ENCODE measurements around the gene CENPP. TPM values are rescaled to one million over a fixed set of nuclear protein-coding genes. Genes with fewer than 3 reads are reported as not detected.
"Not testable (repeated sequence)": the region's sequence is repeated elsewhere in the genome, so short reads cannot be mapped to it uniquely, and the experiment has no call there.

CENPP gene
- total RNA-seq, 1 experiment from 2014 or later = 10.3 TPM

- no peaks in the 10 kb centered on the region for H3K36me3 ChIP-seq (replicated peaks; ENCODE audit: control insufficient read depth, insufficient read depth, low read length)
- H3K4me3 ChIP-seq (ENCODE audit: insufficient read depth, low read depth, low read length) = no peak overlapping the region
- H3K27me3 ChIP-seq (ENCODE audit: control insufficient read depth, insufficient read depth, low read length) = no peaks in the 10 kb centered on the region
- DNase-seq = no peak
Observed at GRCh38 chr9:92592946-92593861, 267.5 kb downstream of the CENPP start.

DNA sequence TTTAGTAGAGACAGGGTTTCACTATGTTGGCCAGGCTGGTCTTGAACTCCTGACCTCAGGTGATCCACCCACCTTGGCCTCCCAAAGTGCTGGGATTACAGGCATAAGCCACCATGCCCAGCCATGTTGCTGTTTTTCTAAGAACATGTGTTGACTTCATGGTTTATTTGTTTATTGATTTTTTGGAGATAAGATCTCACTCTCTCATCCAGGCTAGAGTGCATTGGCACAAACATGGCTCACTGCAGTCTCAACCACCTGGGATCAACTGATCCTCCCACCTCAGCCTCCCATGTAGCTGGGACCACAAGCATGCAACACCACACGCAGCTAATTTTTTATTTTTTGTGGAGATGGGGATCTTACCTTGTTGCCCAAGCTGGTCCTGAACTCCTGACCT lies 269.3 kb downstream of the CENPP start:
- not testable (repeated sequence) for H3K27me3 ChIP-seq (ENCODE audit: control insufficient read depth, insufficient read depth, low read length)

DNA sequence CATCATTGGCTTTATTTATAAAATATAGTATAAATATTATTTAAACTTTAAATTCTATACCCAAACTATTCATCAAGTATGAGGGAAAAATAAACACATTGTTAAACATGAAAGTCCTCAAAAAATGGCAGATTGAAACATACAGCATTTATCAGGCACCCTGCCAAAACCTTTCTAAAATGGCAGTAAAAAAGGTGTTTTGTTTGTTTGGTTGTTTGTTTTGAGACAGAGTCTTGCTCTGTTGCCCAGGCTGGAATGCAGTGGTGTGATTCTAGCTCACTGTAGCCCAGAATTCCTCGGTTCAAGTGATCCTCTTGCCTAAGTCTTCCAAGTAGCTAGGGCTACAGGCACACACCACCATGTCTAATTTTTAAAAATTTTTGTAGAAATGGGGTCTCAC lies 270.2 kb downstream of the CENPP start:
- no peak for DNase-seq
- no peaks in the 10 kb centered on the region for H3K36me3 ChIP-seq (replicated peaks; ENCODE audit: control insufficient read depth, insufficient read depth, low read length)
- H3K27me3 ChIP-seq (ENCODE audit: control insufficient read depth, insufficient read depth, low read length) = no peaks in the 10 kb centered on the region
- no peak overlapping the region for H3K4me3 ChIP-seq (ENCODE audit: insufficient read depth, low read depth, low read length)

More for the DNA sequence above, 269.3 kb downstream of the CENPP start:
- not testable (repeated sequence) for H3K36me3 ChIP-seq (replicated peaks; ENCODE audit: control insufficient read depth, insufficient read depth, low read length); DNase-seq; H3K4me3 ChIP-seq (ENCODE audit: insufficient read depth, low read depth, low read length)

DNA sequence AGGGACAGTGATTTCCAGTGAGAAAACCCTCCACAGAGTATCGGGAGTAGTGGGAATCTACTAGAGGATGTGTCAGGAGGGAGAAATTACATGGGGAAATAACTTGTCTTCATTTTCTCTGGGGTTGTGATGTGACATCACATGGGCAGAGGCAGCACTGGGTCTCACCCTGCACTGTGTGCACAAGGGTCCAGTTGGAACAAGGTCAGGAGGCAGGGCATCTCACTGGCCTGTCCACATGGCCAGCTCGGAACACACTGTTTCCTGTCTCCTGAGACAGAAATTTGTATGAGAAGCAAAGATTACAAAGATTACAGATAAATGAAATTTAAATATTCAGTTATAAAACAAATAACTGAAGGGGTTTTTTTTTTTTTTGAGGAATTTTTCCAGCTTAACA lies 272.6 kb downstream of the CENPP start:
- DNase-seq = no peak
- no peak overlapping the region for H3K4me3 ChIP-seq (ENCODE audit: insufficient read depth, low read depth, low read length)
- H3K27me3 ChIP-seq (ENCODE audit: control insufficient read depth, insufficient read depth, low read length) = no peaks in the 10 kb centered on the region
- no peaks in the 10 kb centered on the region for H3K36me3 ChIP-seq (replicated peaks; ENCODE audit: control insufficient read depth, insufficient read depth, low read length)

DNA sequence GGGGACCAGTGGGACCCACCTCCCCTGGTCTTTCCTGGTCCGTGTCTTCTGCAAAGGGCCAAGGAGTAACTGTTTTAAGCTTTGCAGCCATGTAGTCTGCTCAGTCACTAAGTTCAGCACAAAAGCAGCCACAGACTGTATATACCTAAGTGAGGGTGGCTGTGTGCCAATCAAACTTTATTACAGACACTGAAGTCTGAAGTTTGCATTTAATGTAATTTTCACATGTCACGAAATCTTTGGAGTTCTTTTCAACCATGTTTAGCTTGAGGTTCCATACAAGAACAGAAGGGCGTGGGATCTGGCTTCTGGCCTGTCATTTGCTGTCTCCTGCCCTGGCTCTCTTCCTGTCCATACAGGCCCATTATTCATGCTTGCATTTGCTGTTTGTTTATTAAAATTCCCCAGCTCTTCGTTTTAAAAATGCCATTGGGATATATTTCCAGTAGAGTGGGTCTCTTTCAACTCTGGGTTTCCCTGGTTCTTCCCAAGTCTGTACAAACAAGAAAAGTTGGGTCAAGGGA lies 274.2 kb downstream of the CENPP start:
- no peaks in the 10 kb centered on the region for H3K36me3 ChIP-seq (replicated peaks; ENCODE audit: control insufficient read depth, insufficient read depth, low read length)
- no peak overlapping the region for H3K4me3 ChIP-seq (ENCODE audit: insufficient read depth, low read depth, low read length)
- H3K27me3 ChIP-seq (ENCODE audit: control insufficient read depth, insufficient read depth, low read length) = no peaks in the 10 kb centered on the region
- DNase-seq = no peak

DNA sequence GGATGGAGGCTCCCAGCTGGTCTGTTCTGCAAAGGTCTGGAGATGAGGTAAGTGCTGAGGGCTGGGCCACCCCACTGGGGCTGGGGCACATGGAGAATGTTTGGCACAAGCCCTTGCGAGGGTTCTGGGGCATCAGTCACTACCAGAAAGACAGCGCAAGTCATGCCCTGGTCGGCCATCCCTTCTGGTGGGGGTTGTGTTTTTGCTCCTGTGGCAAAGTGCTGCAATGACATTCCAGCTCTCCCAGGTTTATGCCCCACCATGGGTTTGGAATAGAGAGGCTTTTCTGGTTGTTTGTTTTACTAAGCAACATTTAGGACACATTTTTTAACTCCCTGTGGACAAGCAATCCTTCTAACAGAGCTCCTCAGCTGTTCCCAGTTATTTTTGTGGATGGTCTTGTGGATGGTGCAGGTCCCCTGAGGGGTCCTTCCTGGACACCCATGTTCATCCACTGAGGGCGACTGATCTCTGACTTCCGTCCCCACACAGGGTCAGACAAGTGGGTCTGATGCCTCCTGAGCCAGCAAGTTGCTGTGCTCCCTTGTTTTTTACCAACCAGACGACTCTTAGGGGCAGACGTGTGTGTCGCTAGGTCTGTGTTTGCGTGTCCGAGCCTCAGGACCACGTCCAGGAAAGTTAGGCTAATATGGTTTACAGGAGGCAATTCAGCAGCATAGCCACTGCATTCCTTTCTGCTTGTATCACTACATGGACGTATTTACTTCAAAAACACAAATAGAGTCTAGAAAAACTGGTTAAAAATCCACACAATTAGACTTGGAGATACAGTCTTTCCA lies 274.9 kb downstream of the CENPP start:
- DNase-seq = no peak
- Histone ChIP-seq H3K36me3 (replicated peaks; ENCODE audit: control insufficient read depth, insufficient read depth, low read length) (no peaks in the 10 kb centered on the region), H3K4me3 (ENCODE audit: insufficient read depth, low read depth, low read length) (no peak overlapping the region), H3K27me3 (ENCODE audit: control insufficient read depth, insufficient read depth, low read length) (no peaks in the 10 kb centered on the region)

DNA sequence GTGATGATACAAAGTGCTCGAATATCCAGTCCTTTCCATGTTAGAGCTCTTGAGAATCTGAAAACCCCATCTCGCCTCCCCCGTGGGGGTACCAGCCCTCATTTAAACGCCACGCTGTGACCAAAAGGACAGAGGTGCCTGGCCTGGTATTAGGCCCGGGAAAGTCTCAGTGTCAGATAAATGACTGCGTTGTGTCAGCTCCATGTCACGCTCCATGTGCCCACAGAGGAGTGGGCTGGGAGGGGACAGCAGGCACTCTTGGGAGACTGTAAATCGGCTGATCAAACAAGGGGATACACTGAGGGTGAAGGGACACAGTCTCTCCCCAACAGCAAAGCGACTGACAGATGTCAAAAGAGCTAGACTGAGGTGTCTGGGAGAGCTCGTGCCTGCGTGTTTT lies 275.7 kb downstream of the CENPP start:
- no peaks in the 10 kb centered on the region for H3K36me3 ChIP-seq (replicated peaks; ENCODE audit: control insufficient read depth, insufficient read depth, low read length)
- no peaks in the 10 kb centered on the region for H3K27me3 ChIP-seq (ENCODE audit: control insufficient read depth, insufficient read depth, low read length)
- H3K4me3 ChIP-seq (ENCODE audit: insufficient read depth, low read depth, low read length) = no peak overlapping the region
- no peak for DNase-seq

DNA sequence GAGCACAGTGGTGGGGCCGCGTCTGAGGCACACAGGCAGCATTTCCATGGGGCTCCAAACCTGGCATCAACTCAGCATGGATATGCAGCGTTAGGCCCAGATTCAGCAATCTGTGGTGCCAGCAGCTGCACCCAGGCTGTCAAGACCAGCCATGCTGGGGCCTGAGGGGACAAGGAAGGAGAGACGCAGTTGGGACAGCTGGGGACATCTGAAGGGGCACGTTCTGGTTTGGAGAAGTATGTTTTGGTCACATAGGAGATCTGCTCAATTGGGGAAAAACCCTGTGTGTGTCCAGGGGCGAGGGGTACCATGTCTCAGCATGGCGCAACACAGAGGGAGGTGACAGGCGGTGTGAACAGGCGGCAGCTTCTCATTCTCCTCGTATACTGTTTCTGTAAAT lies 276.7 kb downstream of the CENPP start:
- no peak for DNase-seq
- H3K36me3 ChIP-seq (replicated peaks; ENCODE audit: control insufficient read depth, insufficient read depth, low read length) = no peaks in the 10 kb centered on the region
- H3K4me3 ChIP-seq (ENCODE audit: insufficient read depth, low read depth, low read length) = no peak overlapping the region
- H3K27me3 ChIP-seq (ENCODE audit: control insufficient read depth, insufficient read depth, low read length) = no peaks in the 10 kb centered on the region

DNA sequence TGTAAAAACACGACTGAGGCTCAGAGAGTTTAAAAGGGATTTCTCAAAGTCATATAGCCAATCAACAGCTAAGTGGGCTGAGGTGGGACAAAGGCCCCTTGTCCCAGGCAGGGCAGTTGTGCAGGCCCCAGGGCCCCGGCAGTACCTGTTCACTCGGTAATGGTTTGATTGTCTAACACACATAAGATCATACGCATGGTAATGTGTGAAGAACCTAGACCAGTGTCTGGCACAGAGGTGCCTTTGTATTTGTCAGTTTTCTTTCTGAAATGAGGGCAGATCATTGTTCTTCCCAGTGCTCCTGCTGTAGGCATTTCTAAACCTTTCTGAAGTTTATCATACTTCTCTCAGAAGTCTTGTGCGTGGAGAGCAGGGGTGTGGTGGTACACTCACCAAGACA lies 277.3 kb downstream of the CENPP start:
- Histone ChIP-seq H3K36me3 (replicated peaks; ENCODE audit: control insufficient read depth, insufficient read depth, low read length) (no peaks in the 10 kb centered on the region), H3K27me3 (ENCODE audit: control insufficient read depth, insufficient read depth, low read length) (no peaks in the 10 kb centered on the region), H3K4me3 (ENCODE audit: insufficient read depth, low read depth, low read length) (no peak overlapping the region)
- DNase-seq = no peak

DNA sequence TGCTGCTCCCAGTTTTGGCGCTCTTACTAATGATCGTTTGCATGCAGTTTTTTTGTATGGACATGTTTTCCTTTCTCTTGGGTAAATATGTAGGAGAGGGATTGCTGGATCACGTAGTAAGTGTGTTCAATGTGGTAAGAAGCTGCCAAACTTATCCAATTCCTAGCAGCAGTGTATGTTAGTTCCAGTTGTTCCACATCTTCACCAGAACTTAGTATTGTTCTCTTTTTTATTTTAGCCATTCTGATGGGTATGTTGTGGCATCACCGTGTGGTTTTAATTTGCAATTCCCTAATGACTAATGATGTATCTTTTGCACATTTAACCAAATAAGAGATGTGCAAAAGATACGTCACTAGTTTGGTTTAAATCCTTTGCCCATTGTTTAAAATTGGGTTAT lies 278.2 kb downstream of the CENPP start:
- Histone ChIP-seq H3K27me3 (ENCODE audit: control insufficient read depth, insufficient read depth, low read length) (no peaks in the 10 kb centered on the region), H3K4me3 (ENCODE audit: insufficient read depth, low read depth, low read length) (no peak overlapping the region), H3K36me3 (replicated peaks; ENCODE audit: control insufficient read depth, insufficient read depth, low read length) (no peaks in the 10 kb centered on the region)
- DNase-seq = no peak

DNA sequence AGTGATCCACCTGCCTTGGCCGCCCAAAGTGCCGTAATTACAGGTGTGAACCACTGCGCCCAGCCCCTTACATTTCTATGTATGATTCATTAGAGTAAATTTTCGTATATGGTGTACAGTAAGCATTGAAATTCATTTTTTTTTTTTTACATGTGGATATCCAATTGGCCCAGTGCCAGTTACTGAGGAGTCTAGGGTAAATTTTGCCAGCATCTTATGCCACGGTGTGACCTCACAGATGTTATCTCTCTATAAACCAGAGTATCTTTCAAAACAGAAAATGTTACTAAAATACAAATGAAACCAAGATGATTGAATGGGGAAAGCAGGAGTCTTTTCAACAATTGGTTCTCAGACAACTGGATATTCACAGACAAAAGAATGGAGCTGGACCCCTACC lies 279.5 kb downstream of the CENPP start:
- Histone ChIP-seq H3K27me3 (ENCODE audit: control insufficient read depth, insufficient read depth, low read length) (no peaks in the 10 kb centered on the region), H3K4me3 (ENCODE audit: insufficient read depth, low read depth, low read length) (no peak overlapping the region), H3K36me3 (replicated peaks; ENCODE audit: control insufficient read depth, insufficient read depth, low read length) (no peaks in the 10 kb centered on the region)
- no peak for DNase-seq

DNA sequence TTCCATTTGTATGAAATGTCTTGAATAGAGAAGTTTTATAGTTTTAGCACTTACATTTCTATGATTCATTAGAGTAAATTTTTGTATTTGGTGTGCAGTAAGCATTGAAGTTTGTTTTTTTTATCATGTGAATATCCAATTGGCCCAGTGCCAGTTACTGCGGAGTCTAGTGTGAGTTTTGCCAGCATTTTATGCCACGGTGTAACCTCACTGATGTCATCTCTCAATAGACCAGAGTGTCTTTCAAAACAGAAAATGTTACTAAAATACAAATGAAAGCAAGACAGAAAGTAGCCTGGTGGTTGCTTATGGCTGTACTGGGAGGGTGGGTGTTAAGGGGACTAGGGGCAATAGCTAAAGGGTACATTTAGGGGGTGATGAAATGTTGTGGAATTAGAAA lies 281.3 kb downstream of the CENPP start:
- DNase-seq = no peak
- no peak overlapping the region for H3K4me3 ChIP-seq (ENCODE audit: insufficient read depth, low read depth, low read length)
- H3K36me3 ChIP-seq (replicated peaks; ENCODE audit: control insufficient read depth, insufficient read depth, low read length) = no peaks in the 10 kb centered on the region; the same call in 1 of the 2 replicates
- H3K27me3 ChIP-seq (ENCODE audit: control insufficient read depth, insufficient read depth, low read length) = no peaks in the 10 kb centered on the region

DNA sequence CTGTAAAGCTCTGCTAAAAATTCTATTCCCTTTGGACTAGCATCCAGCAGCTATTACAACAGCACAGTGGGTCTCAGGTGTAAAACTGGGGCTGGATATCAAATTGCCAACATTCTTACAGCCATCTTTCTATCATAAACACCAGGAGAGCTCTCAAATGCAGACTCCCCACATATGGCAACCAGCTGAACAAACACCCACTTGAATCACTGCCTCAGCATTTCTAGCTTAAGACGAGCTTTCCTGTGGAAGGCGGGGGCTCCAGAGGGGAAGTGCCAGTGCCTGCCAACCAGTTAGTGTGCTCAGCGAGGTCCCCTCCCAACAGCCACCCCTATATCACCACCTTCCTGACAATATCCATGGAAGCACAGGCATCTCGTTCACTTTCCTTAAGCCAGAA lies 282.0 kb downstream of the CENPP start:
- DNase-seq = no peak
- H3K27me3 ChIP-seq (ENCODE audit: control insufficient read depth, insufficient read depth, low read length) = no peaks in the 10 kb centered on the region
- H3K36me3 ChIP-seq (replicated peaks; ENCODE audit: control insufficient read depth, insufficient read depth, low read length) = no peaks in the 10 kb centered on the region; the same call in 1 of the 2 replicates
- no peak overlapping the region for H3K4me3 ChIP-seq (ENCODE audit: insufficient read depth, low read depth, low read length)

GRCh38 chr9:92608241-92608908 lies 282.6 kb downstream of the CENPP start:
- H3K27me3 ChIP-seq (ENCODE audit: control insufficient read depth, insufficient read depth, low read length) = no peaks in the 10 kb centered on the region
- peaks cover under 1% of the 10 kb centered on the region; the same call in 1 of the 2 replicates for H3K36me3 ChIP-seq (replicated peaks; ENCODE audit: control insufficient read depth, insufficient read depth, low read length)
- no peak overlapping the region for H3K4me3 ChIP-seq (ENCODE audit: insufficient read depth, low read depth, low read length)
- DNase-seq = no peak
